A549 (cell line): ENCODE measurements around the gene ERFL. TPM values are rescaled to one million over a fixed set of nuclear protein-coding genes. Genes with fewer than 3 reads are reported as not detected.
A peak's percentile ranks its signal among the peaks of the same experiment; 100 is the strongest.

Source experiments
- ATAC-seq, 2 experiments: fragments of 200-7000 bp in 1 of 2; fragments of >200 bp in 1 of 2; cut with Nextera tagmentation in 1 of 2; cut with Tn5 transposase in 1 of 2; 3 replicates each; pipeline versions ENCODE4 v1.8.0 to v1.9.1; 2018 to 2020; ENCODE audit warnings: mild to moderate bottlenecking in 1 of 2, moderate library complexity in 1 of 2
- CTCF ChIA-PET: fragments of 300-600 bp; sonication (Branson Sonifier 250); formaldehyde crosslinking; extraction: SDS; loops from one replicate; lab custom pipeline; 2021; ENCODE audit warnings: antibody characterized with exemption, inconsistent platforms; lab: Yijun Ruan, JAX
- POLR2A ChIA-PET: fragments of 350-600 bp; formaldehyde crosslinking; extraction: SDS; loops from one replicate; lab custom pipeline; 2021; ENCODE audit warnings: antibody characterized with exemption, inconsistent platforms; lab: Yijun Ruan, JAX
- DNase-seq, 2 experiments: peaks; one replicate each; pipeline versions ENCODE4 v3.0.0 to v3.0.0-alpha.2; 2011 to 2016; ENCODE audit warnings: low read depth in 1 of 2, low spot score in 1 of 2
- FAIRE-seq: peaks from 2 replicates; lab custom pipeline; 2011; peaks lifted over from hg19 to GRCh38; lab: Jason Lieb, UNC
- H3K27ac ChIP-seq, 2 experiments: fragments of >200 bp; sonication (Bioruptor Twin); formaldehyde crosslinking; 3 replicates each; pipeline ENCODE4 v1.5.1; 2016 to 2017
- H3K4me1 ChIP-seq: fragments of >200 bp; sonication (Bioruptor Twin); formaldehyde crosslinking; 3 replicates; pipeline ENCODE4 v1.6.1; 2016
- H3K4me2 ChIP-seq: fragments of >200 bp; sonication (Bioruptor Twin); formaldehyde crosslinking; 3 replicates; pipeline ENCODE4 v1.6.1; 2016
- H3K4me3 ChIP-seq: fragments of >200 bp; sonication (Bioruptor Twin); formaldehyde crosslinking; 3 replicates; pipeline ENCODE4 v1.5.1; 2016
- H3K9me3 ChIP-seq: fragments of >200 bp; sonication (Bioruptor Twin); formaldehyde crosslinking; 3 replicates; pipeline ENCODE4 v1.6.1; 2016
- ATOH8 ChIP-seq: fragments of 250-450 bp; sonication (Bioruptor Pico); IDR thresholded peaks from 2 replicates; pipeline ENCODE4 v1.5.0; 2020; ENCODE audit warnings: low read depth, mild to moderate bottlenecking, moderate library complexity
- CBX2 ChIP-seq: fragments of 200-600 bp; sonication (generic); IDR thresholded peaks from 2 replicates; pipeline ENCODE4 v1.6.1; 2016; ENCODE audit warnings: low read depth, mild to moderate bottlenecking, borderline replicate concordance
- CEBPB ChIP-seq, 2 experiments: fragments of >200 bp in 1 of 2; sonication (Bioruptor Twin) in 1 of 2; formaldehyde crosslinking in 1 of 2; IDR thresholded peaks; 2 replicates each; pipeline ENCODE4 v1.6.1; 2012 to 2016
- E2F6 ChIP-seq: IDR thresholded peaks from 2 replicates; pipeline ENCODE4 v1.6.1; 2012; ENCODE audit warnings: low read depth, borderline replicate concordance
- EHMT2 ChIP-seq: fragments of 200-600 bp; sonication (generic); IDR thresholded peaks from 2 replicates; pipeline ENCODE4 v1.6.1; 2016; ENCODE audit warnings: antibody characterized with exemption, low read depth, mild to moderate bottlenecking, moderate library complexity
- FOSB ChIP-seq: fragments of 250-450 bp; sonication (Bioruptor Pico); IDR thresholded peaks from 2 replicates; pipeline ENCODE4 v1.5.0; 2020; ENCODE audit warnings: mild to moderate bottlenecking, moderate library complexity
- GATA3 ChIP-seq: IDR thresholded peaks from 2 replicates; pipeline ENCODE4 v1.6.1; 2012; ENCODE audit warnings: borderline replicate concordance
- HOXA7 ChIP-seq: fragments of 250-450 bp; sonication (Bioruptor Pico); IDR thresholded peaks from 2 replicates; pipeline ENCODE4 v1.5.0; 2020; ENCODE audit warnings: mild to moderate bottlenecking, moderate library complexity
- JUNB ChIP-seq: fragments of >200 bp; sonication (Bioruptor Twin); formaldehyde crosslinking; IDR thresholded peaks from 2 replicates; pipeline ENCODE4 v1.6.1; 2016
- KDM1A ChIP-seq: fragments of 200-600 bp; sonication (generic); IDR thresholded peaks from 2 replicates; pipeline ENCODE4 v1.6.1; 2016; ENCODE audit warnings: low read depth, mild to moderate bottlenecking
- KDM5A ChIP-seq: fragments of 200-600 bp; sonication (generic); IDR thresholded peaks from 2 replicates; pipeline ENCODE4 v1.6.1; 2016; ENCODE audit warnings: antibody characterized with exemption, mild to moderate bottlenecking
- MYC ChIP-seq: IDR thresholded peaks from 2 replicates; pipeline ENCODE4 v1.6.1; 2012; ENCODE audit warnings: mild to moderate bottlenecking, inconsistent platforms, low read length, improper control_type of control experiment, borderline replicate concordance
- NR3C1 ChIP-seq: fragments of >200 bp; sonication (Bioruptor Twin); formaldehyde crosslinking; IDR thresholded peaks from 3 replicates; pipeline ENCODE4 v1.6.1; 2017
- PBX3 ChIP-seq: IDR thresholded peaks from 2 replicates; pipeline ENCODE4 v1.6.1; 2012
- PHF8 ChIP-seq: fragments of 200-600 bp; sonication (generic); IDR thresholded peaks from 2 replicates; pipeline ENCODE4 v1.6.1; 2016; ENCODE audit warnings: low read depth, mild to moderate bottlenecking, antibody characterized with exemption, moderate library complexity, borderline replicate concordance
- POLR2A ChIP-seq: IDR thresholded peaks from 2 replicates; pipeline ENCODE4 v1.6.1; 2012; ENCODE audit warnings: mild to moderate bottlenecking, low read length
- POLR2AphosphoS2 ChIP-seq: conservative IDR thresholded peaks from 2 replicates; pipeline ENCODE4 v1.6.1; 2012; ENCODE audit warnings: low read length, improper control_type of control experiment, inconsistent platforms
- RAD21 ChIP-seq, 2 experiments: fragments of >200 bp in 1 of 2; sonication (Bioruptor Twin) in 1 of 2; formaldehyde crosslinking in 1 of 2; IDR thresholded peaks in 1 of 2; conservative IDR thresholded peaks in 1 of 2; 2 replicates in 1 of 2; 3 replicates in 1 of 2; pipeline ENCODE4 v1.6.1; 2012 to 2018; ENCODE audit warnings: inconsistent platforms in 1 of 2
- RARB ChIP-seq: fragments of 250-450 bp; sonication (Bioruptor Pico); IDR thresholded peaks from 2 replicates; pipeline ENCODE4 v1.8.0; 2021; ENCODE audit warnings: mild to moderate bottlenecking, moderate library complexity
- RCOR1 ChIP-seq: fragments of 150-350 bp; IDR thresholded peaks from 2 replicates; pipeline ENCODE4 v1.6.1; 2014; ENCODE audit warnings: antibody characterized with exemption, low read length, low read depth
- SREBF2 ChIP-seq: fragments of 450-650 bp; IDR thresholded peaks from 2 replicates; pipeline ENCODE4 v1.6.1; 2014; ENCODE audit warnings: mild to moderate bottlenecking, moderate library complexity
- TFCP2L1 ChIP-seq: fragments of 250-450 bp; sonication (Bioruptor Pico); IDR thresholded peaks from 2 replicates; pipeline ENCODE4 v1.5.0; 2021; ENCODE audit warnings: mild to moderate bottlenecking
- WGBS: methylation state at CpG from one replicate; pipeline ENCODE4 v1.1.6; 2017; ENCODE audit errors: missing lambda C conversion rate; 5-methylcytosine and 5-hydroxymethylcytosine counted together
- polyA plus RNA-seq, 4 experiments: library from polyadenylated mRNA; depleted of rRNA in 3 of 4; stranded (reverse); fragments of >200 nt; fragmentation: RNase III in 1 of 4; extraction: RNeasy Plus Mini Kit Qiagen cat#74134 plus additional on column Dnase treatment in 1 of 4; gene quantifications; 2 replicates in 3 of 4; 3 replicates in 1 of 4; pipeline ENCODE4 v1.2.3, GENCODE V29; 2011 to 2017

Gene ERFL
- polyA plus RNA-seq, 2 of the 4 experiments (the other 2 are of a cell fraction): 0.15 to 0.19 TPM

GRCh38 chr19:41871573-41872383 is 56.5 kb downstream of the ERFL start (continued):
- TF ChIP-seq RCOR1: no peak
- TF ChIP-seq CEBPB (IDR thresholded peaks at IDR 0.05): no peak
- no peak for TF ChIP-seq POLR2A
- no peak for TF ChIP-seq PHF8
- no peak for TF ChIP-seq JUNB
- TF ChIP-seq RAD21 (conservative IDR thresholded peaks at IDR 0.05 in 1 of 2, IDR thresholded peaks at IDR 0.05 in 1 of 2): no peak
- peak; percentile 65; the same call in 1 of the 2 replicates for TF ChIP-seq PBX3
- TF ChIP-seq KDM5A: no peak
- TF ChIP-seq NR3C1: no peak
- peak; percentile 29 for TF ChIP-seq GATA3
- no peak for TF ChIP-seq MYC
- no peak for TF ChIP-seq SREBF2
- peak; percentile 33; the same call in 1 of the 2 replicates for TF ChIP-seq ATOH8 (CRISPR knock-in tag)
- no peak for TF ChIP-seq CBX2
- no peak for TF ChIP-seq E2F6
- no peak for TF ChIP-seq KDM1A
- TF ChIP-seq FOSB (CRISPR knock-in tag): peak; percentile 91
- peak; percentile 96 for TF ChIP-seq TFCP2L1 (CRISPR knock-in tag)

- 0 out of 6 replicates have a peak overlapping the region, but pooled peaks of 1 of the 2 experiments have one; percentile 4 for H3K27ac ChIP-seq
- 86% methylated on average over 3 of the region's 3 CpGs for WGBS
- H3K4me2 ChIP-seq: no peak overlapping the region
- ATAC-seq (peak; percentile 7 to 21), DNase-seq (peak in 1 of 2 experiments; percentile 65), FAIRE-seq (no peak)
- H3K4me1 ChIP-seq: peaks cover 49% of the 10 kb centered on the region
- TF ChIP-seq RARB: 0 out of 2 replicates have a peak, but pooled peaks have one; percentile 43
- TF ChIP-seq EHMT2: no peak
- peak; percentile 88 for TF ChIP-seq HOXA7 (CRISPR knock-in tag)
- 0 out of 2 replicates have a peak, but pooled peaks have one; percentile 36 for TF ChIP-seq PBX3
- 0 out of 2 replicates have a peak, but pooled peaks have one; percentile 70 for TF ChIP-seq TFCP2L1 (CRISPR knock-in tag)
- TF ChIP-seq POLR2AphosphoS2: peak; percentile 85; the same call in 1 of the 2 replicates
- TF ChIP-seq PHF8: no peak
- 0 out of 2 replicates have a peak, but pooled peaks have one; percentile 63 for TF ChIP-seq FOSB (CRISPR knock-in tag)
- ChIA-PET POLR2A (interaction anchor here (0.9 to 5.0 kb wide), 3 partner anchors 11 to 75 kb away, joined by 3 to 102 read pairs (median 5); partner anchors contain the start of gene RPS19), CTCF (interaction anchor here (0.9 to 8.4 kb wide), 7 partner anchors 11 to 87 kb away, joined by 4 to 87 read pairs (median 14); partner anchors contain the start of genes ERFL, RABAC1 and RPS19)
- no peak overlapping the region for H3K4me3 ChIP-seq
- no peaks in the 10 kb centered on the region for H3K9me3 ChIP-seq
Observed at GRCh38 chr19:41870401-41870873, 57.8 kb downstream of the ERFL start.
